ENCODE measurements around the gene PDE8B. TPM values are rescaled to one million over a fixed set of nuclear protein-coding genes. Genes with fewer than 3 reads are reported as not detected.

PDE8B gene
- total RNA-seq, 4 donors from 2014 or later = 13.0 to 54.4 (median 27.3) TPM

- intact Hi-C loops (cut with DNase I; ENCODE audit: low total_unique reads) = no loop called here
- no peaks in the 10 kb centered on the region for H3K4me1 ChIP-seq
- H3K27ac ChIP-seq = no peak overlapping the region
- H3K9me3 ChIP-seq = no peaks in the 10 kb centered on the region
- H3K4me3 ChIP-seq = no peak overlapping the region
- TF ChIP-seq CTCF (IDR thresholded peaks at IDR 0.05) = no peak
- no peak for TF ChIP-seq POLR2A (IDR thresholded peaks at IDR 0.05)
- H3K27me3 ChIP-seq = no peaks in the 10 kb centered on the region
- H3K36me3 ChIP-seq = no peaks in the 10 kb centered on the region
- no peak for DNase-seq
Measured at GRCh38 chr5:77235846-77236721, 25.6 kb downstream of the PDE8B start.

GRCh38 chr5:77239126-77239741 is 28.8 kb downstream of the PDE8B start:
- intact Hi-C loops (cut with DNase I; ENCODE audit: low total_unique reads) = no loop called here
- H3K27me3 ChIP-seq = no peaks in the 10 kb centered on the region
- H3K4me3 ChIP-seq = no peak overlapping the region
- no peak for DNase-seq
- H3K9me3 ChIP-seq = no peaks in the 10 kb centered on the region
- H3K4me1 ChIP-seq = no peaks in the 10 kb centered on the region
- H3K27ac ChIP-seq = no peak overlapping the region
- no peaks in the 10 kb centered on the region for H3K36me3 ChIP-seq
- no peak for TF ChIP-seq CTCF (IDR thresholded peaks at IDR 0.05)
- TF ChIP-seq POLR2A (IDR thresholded peaks at IDR 0.05) = no peak

- Histone ChIP-seq H3K27ac (no peak overlapping the region), H3K27me3 (no peaks in the 10 kb centered on the region), H3K4me1 (no peaks in the 10 kb centered on the region), H3K36me3 (no peaks in the 10 kb centered on the region), H3K4me3 (no peak overlapping the region), H3K9me3 (no peaks in the 10 kb centered on the region)
- no peak for TF ChIP-seq CTCF (IDR thresholded peaks at IDR 0.05)
- TF ChIP-seq POLR2A (IDR thresholded peaks at IDR 0.05) = no peak
- DNase-seq = no peak
- intact Hi-C loops (cut with DNase I; ENCODE audit: low total_unique reads) = no loop called here
Measured at GRCh38 chr5:77241444-77241843, 31.0 kb downstream of the PDE8B start.

GRCh38 chr5:77249475-77249874 is 39.0 kb downstream of the PDE8B start:
- Histone ChIP-seq H3K9me3 (no peaks in the 10 kb centered on the region), H3K36me3 (no peaks in the 10 kb centered on the region), H3K27me3 (no peaks in the 10 kb centered on the region), H3K4me3 (no peak overlapping the region), H3K4me1 (no peaks in the 10 kb centered on the region), H3K27ac (no peak overlapping the region)
- no peak for DNase-seq
- intact Hi-C loops (cut with DNase I; ENCODE audit: low total_unique reads) = no loop called here
- TF ChIP-seq CTCF (IDR thresholded peaks at IDR 0.05) = no peak
- TF ChIP-seq POLR2A (IDR thresholded peaks at IDR 0.05) = no peak

GRCh38 chr5:77250021-77250420 is 39.5 kb downstream of the PDE8B start:
- Histone ChIP-seq H3K27ac (no peak overlapping the region), H3K9me3 (no peaks in the 10 kb centered on the region), H3K4me3 (no peak overlapping the region), H3K27me3 (no peaks in the 10 kb centered on the region), H3K36me3 (no peaks in the 10 kb centered on the region), H3K4me1 (no peaks in the 10 kb centered on the region)
- intact Hi-C loops (cut with DNase I; ENCODE audit: low total_unique reads) = no loop called here
- no peak for DNase-seq
- TF ChIP-seq POLR2A (IDR thresholded peaks at IDR 0.05) (no peak), CTCF (IDR thresholded peaks at IDR 0.05) (no peak)
